GM12892 (cell line): ENCODE data around the gene SMCHD1.
"Not testable (repeated sequence)": the region's sequence is repeated elsewhere in the genome, so short reads cannot be mapped to it uniquely, and the experiment has no call there.

Experiments used
- DNase-seq: peaks from one replicate; pipeline ENCODE4 v3.0.0; 2011; ENCODE audit not compliant: insufficient read length
- FAIRE-seq: peaks from 2 replicates; lab custom pipeline; 2011; peaks lifted over from hg19 to GRCh38; lab: Jason Lieb, UNC
- POLR2A ChIP-seq: IDR thresholded peaks from 2 replicates; pipeline ENCODE4 v1.6.1; 2011; ENCODE audit warnings: low read depth, low read length, control low read depth
- POLR2AphosphoS5 ChIP-seq: IDR thresholded peaks from 2 replicates; pipeline ENCODE4 v1.6.1; 2011; ENCODE audit warnings: low read depth, low read length, control low read depth
- TAF1 ChIP-seq: IDR thresholded peaks from 2 replicates; pipeline ENCODE4 v1.6.1; 2011; ENCODE audit warnings: low read depth, mild to moderate bottlenecking, control low read depth, low read length, borderline replicate concordance

Gene SMCHD1

GRCh38 chr18:2825613-2826175 is 170.2 kb downstream of the SMCHD1 start:
- FAIRE-seq: no peak
- TF ChIP-seq POLR2A (no peak), TAF1 (no peak), POLR2AphosphoS5 (no peak)

GRCh38 chr18:2826581-2826980 is 171.1 kb downstream of the SMCHD1 start:
- TF ChIP-seq TAF1 (no peak), POLR2A (no peak), POLR2AphosphoS5 (no peak)
- DNase-seq: no peak
- FAIRE-seq: no peak

More at GRCh38 chr18:2825613-2826175, 170.2 kb downstream of the SMCHD1 start:
- DNase-seq: no peak

DNA sequence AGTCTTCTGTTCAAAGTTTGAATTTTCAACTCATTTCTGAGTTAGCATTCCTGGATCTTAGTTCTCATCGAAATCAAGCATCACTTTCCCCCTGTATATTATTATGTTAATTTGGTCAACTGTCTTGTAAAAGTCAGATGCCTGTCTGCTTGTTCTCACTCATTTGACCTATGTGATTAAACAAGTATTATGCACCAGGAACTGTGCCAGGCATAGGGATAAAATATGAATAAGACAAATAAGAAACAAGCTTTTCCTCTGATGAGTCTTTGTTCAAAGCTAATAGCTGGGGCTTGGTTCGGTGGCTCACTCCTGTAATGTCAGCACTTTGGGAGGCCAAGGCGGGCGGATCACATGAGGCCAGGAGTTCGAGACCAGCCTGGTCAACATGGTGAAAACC is 171.5 kb downstream of the SMCHD1 start:
- FAIRE-seq (no peak), DNase-seq (no peak)
- TF ChIP-seq POLR2A (no peak), POLR2AphosphoS5 (no peak), TAF1 (no peak)

DNA sequence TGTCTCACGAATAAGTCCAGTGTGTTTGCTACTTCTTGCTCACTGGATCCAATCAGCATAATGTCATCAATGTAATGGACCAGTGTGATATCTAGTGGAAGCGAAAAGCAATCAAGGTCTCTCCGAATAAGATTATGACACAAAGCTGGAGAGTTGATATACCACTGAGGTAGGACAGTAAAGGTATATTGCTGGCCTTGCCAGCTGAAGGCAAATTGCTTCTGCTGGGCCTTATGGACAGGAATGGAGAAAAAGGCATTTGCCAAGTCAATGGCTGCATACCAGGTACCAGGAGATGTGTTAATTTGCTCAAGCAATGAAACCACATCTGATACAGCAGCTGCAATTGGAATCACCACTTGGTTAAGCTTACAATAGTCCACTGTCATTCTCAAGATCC is 180.6 kb downstream of the SMCHD1 start:
- not testable (repeated sequence) for DNase-seq, FAIRE-seq

GRCh38 chr18:2837290-2837689 is 181.8 kb downstream of the SMCHD1 start:
- FAIRE-seq, DNase-seq: not testable (repeated sequence)

DNA sequence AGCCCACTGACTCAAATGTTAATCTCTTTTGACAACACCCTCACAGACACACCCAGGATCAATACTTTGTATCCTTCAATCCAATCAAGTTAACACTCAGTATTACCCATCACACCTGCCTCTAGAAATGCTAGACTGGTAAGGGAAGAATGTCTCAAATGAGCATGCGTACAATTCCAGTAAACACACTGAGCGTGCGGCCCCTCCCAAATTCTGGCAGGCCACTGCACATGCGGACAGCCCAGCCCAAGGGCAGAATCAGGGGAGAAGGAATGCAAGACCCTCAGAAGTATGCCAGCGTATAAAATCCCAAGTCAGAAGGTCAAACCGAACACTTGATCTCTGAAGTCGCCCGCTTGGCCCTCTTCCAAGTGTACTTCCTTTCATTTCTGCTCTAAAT is 183.7 kb downstream of the SMCHD1 start:
- TF ChIP-seq POLR2A: no peak
- no peak for TF ChIP-seq TAF1
- no peak for TF ChIP-seq POLR2AphosphoS5
- no peak for DNase-seq
- FAIRE-seq: no peak

DNA sequence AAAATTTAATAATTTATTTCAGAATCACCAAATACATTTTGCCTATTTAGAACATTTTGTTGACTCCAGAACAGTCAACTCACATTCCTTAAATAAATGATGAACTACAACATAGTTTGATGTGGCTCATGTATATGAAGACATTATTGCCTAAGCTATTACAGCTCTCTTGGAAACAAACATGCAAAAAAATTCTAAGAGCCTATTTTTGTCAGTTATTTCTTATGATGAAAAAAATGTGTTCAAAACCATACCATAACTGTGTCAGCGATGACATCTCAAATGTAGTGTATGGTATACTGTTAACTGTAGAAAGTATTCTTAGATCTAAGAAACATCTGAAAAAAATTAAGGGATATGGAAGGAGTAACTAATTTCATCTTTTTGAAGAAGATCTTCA is 185.0 kb downstream of the SMCHD1 start:
- DNase-seq: no peak
- FAIRE-seq: no peak
- no peak for TF ChIP-seq POLR2A
- no peak for TF ChIP-seq POLR2AphosphoS5
- TF ChIP-seq TAF1: no peak

GRCh38 chr18:2843146-2843545 is 187.6 kb downstream of the SMCHD1 start:
- TF ChIP-seq TAF1 (no peak), POLR2A (no peak), POLR2AphosphoS5 (no peak)
- no peak for FAIRE-seq
- no peak for DNase-seq

DNA sequence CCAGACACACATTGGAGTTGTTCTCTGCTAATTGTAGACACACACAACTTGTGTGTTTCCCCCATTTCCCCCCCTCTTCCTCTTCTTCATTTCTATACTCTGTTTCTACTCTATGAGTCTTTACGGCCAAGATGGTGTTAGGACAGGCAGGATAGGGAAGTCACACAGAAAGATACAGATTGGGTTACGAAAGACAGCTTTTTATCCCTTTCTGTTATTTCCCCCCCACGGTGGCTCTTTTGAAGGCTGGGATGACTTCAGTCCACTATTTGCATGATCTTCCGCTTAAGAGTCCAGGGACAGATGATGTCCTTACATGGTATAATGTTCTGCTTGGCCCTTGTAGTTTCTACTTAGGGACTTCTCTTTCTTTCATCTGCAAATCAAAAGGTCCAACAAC is 189.6 kb downstream of the SMCHD1 start:
- FAIRE-seq: no peak
- DNase-seq: no peak
- TF ChIP-seq POLR2A (no peak), POLR2AphosphoS5 (no peak), TAF1 (no peak)

DNA sequence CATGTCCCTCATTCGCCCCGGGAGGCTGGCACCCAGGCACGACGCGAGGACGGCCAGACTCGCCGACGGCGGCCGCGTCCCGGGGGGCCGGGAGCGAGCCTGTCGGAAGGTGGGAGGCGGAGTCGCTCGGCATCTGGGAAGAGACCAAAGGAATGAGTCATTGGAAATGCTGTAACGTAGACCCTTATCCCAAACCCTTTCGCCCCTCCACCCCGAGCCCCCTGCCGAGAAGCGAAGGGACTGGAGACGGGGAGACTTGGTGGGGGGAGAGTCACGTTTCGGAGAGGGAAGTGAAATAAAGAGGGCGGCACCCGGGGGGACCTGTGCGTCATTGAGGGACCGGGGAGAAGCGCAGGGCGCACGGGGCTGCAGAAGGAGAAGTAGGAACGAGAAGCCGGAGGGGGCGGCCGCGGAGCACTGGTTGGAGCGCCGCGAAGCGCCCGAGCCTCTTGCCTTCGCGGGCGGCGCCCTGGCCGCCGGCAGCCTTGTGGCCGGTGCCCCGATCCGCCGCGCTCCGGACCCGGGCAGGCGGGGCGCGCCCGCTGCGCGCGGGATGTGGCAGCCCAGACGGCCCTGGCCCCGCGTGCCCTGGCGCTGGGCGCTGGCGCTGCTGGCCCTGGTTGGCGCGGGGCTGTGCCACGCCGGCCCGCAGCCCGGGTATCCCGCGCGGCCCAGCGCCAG is 191.2 kb downstream of the SMCHD1 start, which contains the start of gene EMILIN2:
Gene EMILIN2 (plus strand): TSS at position 371 of the 681 bp plus-strand sequence. CDS start 183 bp downstream, at position 554.
- DNase-seq (peak; percentile 47), FAIRE-seq (no peak)
- TF ChIP-seq TAF1 (no peak), POLR2AphosphoS5 (no peak), POLR2A (no peak)

DNA sequence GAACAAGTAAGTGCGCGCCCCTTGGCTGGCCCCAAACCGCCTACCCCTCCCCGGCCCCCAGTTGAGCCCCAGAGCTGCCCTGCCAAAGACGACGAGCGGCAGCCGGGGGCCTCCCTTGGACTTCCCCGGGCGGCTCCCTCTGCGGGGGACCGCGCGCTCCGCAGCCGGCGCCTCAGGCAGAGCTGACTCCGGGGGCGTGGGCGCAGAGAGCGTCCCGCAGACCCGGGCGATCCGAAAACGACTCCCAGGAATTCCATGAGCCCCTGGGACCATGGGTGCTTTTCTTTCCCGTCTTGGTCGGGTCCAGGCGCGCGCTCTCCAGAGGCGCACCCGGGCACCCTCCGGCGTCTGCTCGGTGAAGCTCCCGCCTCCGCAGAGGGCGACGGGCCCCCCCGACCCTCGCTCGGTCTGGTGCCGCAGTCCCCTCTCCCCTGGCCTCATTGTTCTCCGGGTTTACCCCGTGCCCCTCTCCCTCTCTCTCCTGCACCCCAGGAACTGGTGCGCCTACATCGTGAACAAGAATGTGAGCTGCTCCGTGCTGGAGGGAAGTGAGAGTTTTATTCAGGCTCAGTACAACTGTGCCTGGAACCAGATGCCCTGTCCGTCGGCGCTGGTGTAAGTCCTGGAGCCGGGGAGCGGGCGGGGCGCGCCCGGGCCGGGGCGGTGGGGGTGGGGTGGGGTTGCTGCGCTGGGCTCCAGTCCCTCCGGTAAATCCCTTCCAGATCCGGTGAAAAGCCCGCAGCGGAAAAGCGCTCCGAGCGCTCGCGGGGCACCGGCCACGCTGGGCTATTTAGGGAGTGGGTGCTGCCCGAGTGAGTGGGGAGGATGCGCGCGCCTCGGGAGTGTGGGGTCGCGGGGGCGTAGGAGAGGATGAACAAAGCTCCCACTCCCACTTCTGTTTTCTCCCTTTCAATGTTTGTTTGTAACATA is 192.1 kb downstream of the SMCHD1 start:
- DNase-seq: peak; percentile 46
- TF ChIP-seq POLR2A (no peak), POLR2AphosphoS5 (no peak), TAF1 (no peak)
- FAIRE-seq: no peak
